ENCODE data around the gene CARD16. TPM values are rescaled to one million over a fixed set of nuclear protein-coding genes. Genes with fewer than 3 reads are reported as not detected.
"Not testable (repeated sequence)": the region's sequence is repeated elsewhere in the genome, so short reads cannot be mapped to it uniquely, and the experiment has no call there.

Gene CARD16
- total RNA-seq, 2 donors from 2014 or later, result 7.3 to 13.2 TPM

GRCh38 chr11:105054723-105055493 lies 9.8 kb upstream of the CARD16 start:
- no peak for DNase-seq (ENCODE audit: low spot score)
- intact Hi-C loops (cut with DNase I), result no loop called here

- no peak for DNase-seq (ENCODE audit: low spot score)
- intact Hi-C loops (cut with DNase I), result no loop called here
Observed at GRCh38 chr11:105052487-105052886, 7.4 kb upstream of the CARD16 start.

GRCh38 chr11:105051559-105051958 lies 6.4 kb upstream of the CARD16 start:
- DNase-seq (ENCODE audit: low spot score), result no peak
- intact Hi-C loops (cut with DNase I), result no loop called here

DNA sequence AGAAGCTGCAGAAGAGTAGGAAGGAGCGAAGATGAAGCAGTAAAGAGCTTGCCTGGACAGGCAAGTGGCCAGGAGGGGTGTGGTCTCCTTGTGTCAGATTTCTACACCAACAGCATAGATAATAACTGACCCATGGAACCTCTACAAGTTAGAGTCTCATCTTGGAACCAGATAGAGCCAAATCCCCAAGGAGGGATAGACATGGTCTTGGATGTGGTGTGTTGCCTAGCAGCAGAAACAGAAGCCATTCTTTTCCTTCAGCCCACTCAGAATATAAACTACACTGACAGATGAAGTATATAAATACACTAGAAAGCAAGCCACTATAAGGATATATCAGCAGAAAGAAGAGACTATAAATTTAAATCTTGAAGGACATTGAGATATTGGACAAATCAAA lies 4.3 kb upstream of the CARD16 start:
- no peak for DNase-seq (ENCODE audit: low spot score)
- intact Hi-C loops (cut with DNase I), result no loop called here

DNA sequence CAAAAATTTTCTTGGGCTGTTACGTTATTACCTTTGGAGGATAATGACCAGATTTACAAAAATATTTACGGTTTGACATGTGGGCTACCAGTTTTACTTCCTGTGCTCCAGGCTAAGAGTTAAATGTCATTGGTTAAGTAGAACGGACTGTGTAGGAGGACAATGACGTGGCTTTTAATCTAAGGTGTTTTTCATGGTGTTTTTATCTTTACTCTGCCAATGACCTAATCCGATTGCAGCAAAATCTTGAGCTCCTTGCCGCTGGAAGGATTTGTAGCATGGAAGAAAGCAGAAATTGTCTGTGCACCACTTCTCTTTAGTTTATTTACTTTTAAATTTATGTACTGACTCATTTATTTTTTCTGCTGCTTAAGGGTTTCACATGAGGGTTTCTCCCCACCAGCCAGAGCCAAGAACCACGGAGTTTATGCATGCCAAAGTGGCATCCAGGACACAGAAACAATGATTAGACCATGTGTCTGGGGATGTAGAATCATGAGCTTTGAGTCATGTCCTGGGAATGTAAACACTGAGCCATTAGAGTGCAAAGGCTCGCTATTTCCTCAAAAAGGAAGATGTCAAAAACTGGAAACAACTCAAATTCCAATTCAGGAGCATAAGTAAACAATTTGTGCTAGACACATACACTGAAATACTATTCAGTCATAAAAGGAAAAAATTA lies 1.9 kb upstream of the CARD16 start:
- intact Hi-C loops (cut with DNase I), result no loop called here
- DNase-seq (ENCODE audit: low spot score), result no peak

GRCh38 chr11:105045676-105046296 lies 651 bp upstream of the CARD16 start:
- DNase-seq (ENCODE audit: low spot score), result no peak
- intact Hi-C loops (cut with DNase I), result no loop called here

DNA sequence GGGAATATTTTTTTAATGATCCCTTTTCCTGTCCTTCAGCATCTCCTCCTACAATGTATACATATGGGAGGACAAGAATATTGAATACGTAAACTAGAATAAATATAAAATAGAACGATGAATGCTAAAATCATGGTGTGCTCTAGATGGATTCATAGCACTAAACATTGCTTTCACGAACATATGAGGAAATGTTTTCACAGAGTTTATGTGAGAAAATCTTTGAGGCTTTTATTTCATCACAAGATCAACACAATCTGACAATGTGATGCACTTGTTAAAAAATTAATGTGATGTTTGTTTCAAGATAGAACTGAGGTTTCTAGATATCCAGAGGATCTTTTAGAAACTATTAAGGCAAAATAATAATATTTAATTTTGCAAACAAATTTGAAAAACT lies 3.0 kb downstream of the CARD16 start:
- intact Hi-C loops (cut with DNase I), result no loop called here

DNA sequence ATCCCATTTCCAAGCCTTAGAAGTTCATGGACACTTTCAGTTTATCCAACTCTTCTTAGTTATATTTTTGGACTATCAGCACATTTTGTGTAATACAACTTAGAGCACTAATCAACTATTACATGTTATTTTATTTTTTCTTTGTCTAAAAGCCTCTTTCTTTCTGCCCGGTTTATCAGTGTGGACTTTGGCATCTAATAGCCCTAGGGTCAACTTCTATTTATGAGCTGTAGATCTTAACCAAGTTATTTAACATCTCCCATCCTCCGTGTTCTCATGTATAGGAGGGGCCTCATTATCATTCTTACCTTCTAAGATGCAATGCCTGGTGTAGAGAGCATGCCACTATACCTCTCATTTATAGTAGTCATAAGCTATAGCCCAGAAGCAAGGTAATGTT lies 4.4 kb downstream of the CARD16 start:
- intact Hi-C loops (cut with DNase I), result no loop called here

More for the DNA sequence above, 3.0 kb downstream of the CARD16 start:
- no peak for DNase-seq (ENCODE audit: low spot score)

GRCh38 chr11:105034813-105035620 lies 10.1 kb downstream of the CARD16 start, which contains the start of gene CASP1:
TSS of gene CASP1 (minus strand) at chr11:105035144. CDS start at chr11:105035113, 31 bp downstream.
- DNase-seq (ENCODE audit: low spot score), result no peak
- intact Hi-C loops (cut with DNase I), result no loop called here

More for the DNA sequence above, 4.4 kb downstream of the CARD16 start:
- DNase-seq (ENCODE audit: low spot score), result no peak

DNA sequence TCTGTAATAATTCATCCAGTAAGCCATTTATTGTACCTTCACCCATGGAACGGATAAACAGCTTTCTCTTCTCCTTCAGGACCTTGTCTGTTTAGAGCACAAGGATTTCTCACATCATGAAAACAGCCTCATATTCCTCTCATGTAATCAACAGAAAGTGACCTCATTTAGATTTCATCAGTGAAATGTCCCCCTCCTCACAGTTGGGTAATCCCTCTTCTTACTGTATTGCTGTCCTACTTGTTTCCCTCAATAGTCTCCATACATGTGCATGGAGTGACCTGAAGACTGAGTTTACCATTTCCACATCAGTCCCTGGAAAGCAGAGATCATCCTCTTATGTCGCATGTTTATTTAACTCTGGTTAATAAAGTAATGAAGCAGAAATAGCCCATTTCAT lies 10.7 kb downstream of the CARD16 start:
- intact Hi-C loops (cut with DNase I); DNase-seq (ENCODE audit: low spot score): not testable (repeated sequence)

DNA sequence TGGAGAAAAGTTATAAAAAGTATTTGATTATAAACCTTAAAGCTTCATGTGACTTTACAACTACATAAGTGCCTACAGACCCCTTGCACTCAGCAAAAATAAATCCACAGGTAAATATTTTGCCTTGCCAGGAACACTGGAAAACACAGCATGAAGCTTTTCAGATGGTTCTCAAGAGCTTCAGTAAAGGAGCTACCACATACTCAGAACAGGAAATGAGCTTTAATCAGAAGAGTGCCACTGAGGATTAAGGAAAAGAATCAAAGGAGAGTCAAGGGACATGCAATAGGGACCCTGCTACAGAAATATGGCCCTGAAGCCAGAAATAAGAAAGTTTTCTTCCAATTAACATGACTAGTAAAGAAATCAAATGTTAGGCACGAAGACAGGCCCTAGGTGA lies 11.4 kb downstream of the CARD16 start:
- DNase-seq (ENCODE audit: low spot score), result no peak
- intact Hi-C loops (cut with DNase I), result no loop called here

- no peak for DNase-seq (ENCODE audit: low spot score)
- intact Hi-C loops (cut with DNase I), result no loop called here
Observed at GRCh38 chr11:105033343-105033742, 11.8 kb downstream of the CARD16 start.

DNA sequence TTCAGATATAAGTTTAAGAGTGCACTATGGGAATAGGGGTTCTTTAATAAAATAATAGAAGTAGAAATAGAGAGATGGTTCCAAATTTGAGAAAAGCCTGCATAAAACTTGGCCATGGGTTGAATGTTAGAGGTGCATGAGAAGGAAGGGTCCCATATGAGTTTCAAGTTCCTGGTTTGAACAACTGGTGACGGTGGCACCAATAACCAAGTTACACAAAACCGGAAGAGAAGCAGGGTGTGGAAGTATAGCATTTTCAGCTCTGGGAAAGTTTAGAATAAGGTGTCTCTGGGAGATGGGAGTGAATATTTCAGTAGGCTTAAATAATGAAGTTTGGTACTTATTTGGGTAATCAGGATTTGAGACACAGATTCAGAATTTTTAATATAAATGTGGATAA lies 12.6 kb downstream of the CARD16 start:
- no peak for DNase-seq (ENCODE audit: low spot score)
- intact Hi-C loops (cut with DNase I), result no loop called here

DNA sequence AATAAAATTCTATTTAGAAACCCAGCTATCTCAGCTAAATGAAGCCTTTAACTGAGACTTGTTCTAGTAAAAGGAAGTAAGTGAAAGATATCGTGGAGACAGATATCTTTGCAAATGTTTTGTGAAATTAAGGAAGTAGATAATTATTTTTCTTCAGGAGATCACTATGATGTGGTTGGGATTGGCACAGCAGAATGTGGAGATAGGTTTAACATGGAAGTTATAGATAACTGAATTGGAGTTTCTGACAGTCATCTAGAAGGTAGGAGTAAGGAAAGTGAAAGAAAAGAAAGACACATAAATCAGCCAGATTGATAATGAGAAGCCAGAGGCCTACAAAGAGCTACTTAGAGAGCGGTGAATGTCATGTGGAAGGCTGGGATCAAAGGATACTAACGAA lies 17.5 kb downstream of the CARD16 start:
- intact Hi-C loops (cut with DNase I), result no loop called here
- DNase-seq (ENCODE audit: low spot score), result no peak

GRCh38 chr11:105024394-105024793 lies 20.7 kb downstream of the CARD16 start:
- no peak for DNase-seq (ENCODE audit: low spot score)
- intact Hi-C loops (cut with DNase I), result no loop called here

DNA sequence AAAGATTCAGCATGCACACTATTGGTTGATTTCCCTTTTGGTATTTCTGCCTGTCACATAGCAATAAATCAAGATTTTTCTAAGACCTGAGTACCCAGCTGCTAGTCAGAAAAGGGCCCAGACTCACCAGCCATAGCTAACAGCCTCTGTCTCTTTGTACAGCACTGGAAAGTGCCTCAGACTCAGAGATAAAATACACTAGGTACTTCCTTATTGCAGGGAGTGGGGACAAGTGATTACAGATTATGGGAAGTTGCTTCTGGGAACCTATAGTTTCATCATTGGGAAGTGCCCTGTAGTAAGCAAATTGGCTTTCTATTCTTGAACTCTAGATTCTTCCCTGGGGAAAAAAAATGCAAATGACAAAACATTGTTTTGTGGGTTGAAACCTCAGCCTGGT lies 22.1 kb downstream of the CARD16 start, which contains the start of gene CASP5:
Gene CASP5, minus strand, starts transcription at position 166 of the 400 bp plus-strand sequence. Its CDS starts 32 bp downstream, at position 134.
- intact Hi-C loops (cut with DNase I), result no loop called here
- DNase-seq (ENCODE audit: low spot score), result no peak

DNA sequence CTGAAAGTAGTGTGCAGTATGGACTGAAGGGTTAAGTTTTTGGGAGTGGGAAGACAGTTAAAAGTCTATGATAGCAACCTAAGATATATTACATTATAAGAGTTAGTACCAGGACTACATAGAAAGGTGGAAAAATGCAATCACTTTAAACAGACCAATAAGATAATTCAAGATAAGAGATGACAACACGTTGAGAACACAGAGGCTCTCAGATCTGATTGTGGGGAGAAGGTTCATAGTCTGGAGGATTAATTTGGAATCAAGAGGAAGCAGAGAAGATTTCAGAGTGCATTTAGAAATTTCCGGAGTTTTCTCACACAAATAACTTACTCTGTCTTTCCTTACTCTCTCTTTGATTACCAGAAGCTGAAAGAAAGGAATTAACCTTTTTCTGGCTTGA lies 22.6 kb downstream of the CARD16 start:
- intact Hi-C loops (cut with DNase I), result no loop called here
- no peak for DNase-seq (ENCODE audit: low spot score)

- no peak for DNase-seq (ENCODE audit: low spot score)
- intact Hi-C loops (cut with DNase I), result no loop called here
Observed at GRCh38 chr11:105007463-105007862, 37.7 kb downstream of the CARD16 start.

- intact Hi-C loops (cut with DNase I), result no loop called here
- DNase-seq (ENCODE audit: low spot score), result no peak
Observed at GRCh38 chr11:105005451-105005845, 39.7 kb downstream of the CARD16 start.

Measured in posterior vena cava (tissue), 2 donors.